GM23338 (cell line): ENCODE data around the gene GUCA1A. TPM values are rescaled to one million over a fixed set of nuclear protein-coding genes. Genes with fewer than 3 reads are reported as not detected.
A peak's percentile ranks its signal among the peaks of the same experiment; 100 is the strongest.

Experiments
- ATAC-seq: fragments of 200-7000 bp; cut with Tn5 transposase; 3 replicates; pipeline ENCODE4 v1.9.1; 2020
- DNase-seq: peaks from one replicate; pipeline ENCODE4 v3.0.0-alpha.2; 2015; ENCODE audit warnings: low spot score
- H2AFZ ChIP-seq: fragments of 200-600 bp; sonication (generic); 2 replicates; pipeline ENCODE4 v1.8.0; 2016; ENCODE audit warnings: antibody characterized with exemption, mild to moderate bottlenecking, moderate library complexity
- H3F3A ChIP-seq: fragments of 200-600 bp; sonication (generic); replicated peaks from 2 replicates; pipeline ENCODE4 v1.8.0; 2017; ENCODE audit warnings: antibody characterized with exemption, mixed run types, low read depth
- H3K27ac ChIP-seq: fragments of 200-600 bp; sonication (generic); 2 replicates; pipeline ENCODE4 v1.6.1; 2016; ENCODE audit warnings: low read depth
- H3K27me3 ChIP-seq: fragments of 200-600 bp; sonication (generic); 2 replicates; pipeline ENCODE4 v1.8.0; 2016; ENCODE audit warnings: mild to moderate bottlenecking, mixed run types, moderate library complexity; ENCODE audit not compliant: insufficient read depth
- H3K36me3 ChIP-seq: fragments of 200-600 bp; sonication (generic); 2 replicates; pipeline ENCODE4 v1.8.0; 2016; ENCODE audit warnings: mild to moderate bottlenecking; ENCODE audit not compliant: insufficient read depth
- H3K4me1 ChIP-seq: fragments of 200-600 bp; sonication (generic); 2 replicates; pipeline ENCODE4 v1.8.0; 2016; ENCODE audit warnings: mild to moderate bottlenecking, moderate library complexity; ENCODE audit not compliant: insufficient read depth
- H3K4me2 ChIP-seq: fragments of 200-600 bp; sonication (generic); 2 replicates; pipeline ENCODE4 v1.7.1; 2017; ENCODE audit warnings: mixed run types
- H3K4me3 ChIP-seq: fragments of 200-600 bp; sonication (generic); 2 replicates; pipeline ENCODE4 v1.6.1; 2016; ENCODE audit warnings: mixed run types
- H3K79me2 ChIP-seq: fragments of 200-600 bp; sonication (generic); replicated peaks from 2 replicates; pipeline ENCODE4 v1.8.0; 2017; ENCODE audit warnings: mild to moderate bottlenecking; ENCODE audit not compliant: insufficient read depth
- H3K9me2 ChIP-seq: fragments of 200-600 bp; sonication (generic); 2 replicates; pipeline ENCODE4 v1.8.0; 2017; ENCODE audit not compliant: insufficient read depth
- H4K20me1 ChIP-seq: fragments of 200-600 bp; sonication (generic); replicated peaks from 2 replicates; pipeline ENCODE4 v1.8.0; 2017; ENCODE audit warnings: mild to moderate bottlenecking; ENCODE audit not compliant: insufficient read depth
- H3K27ac Mint-ChIP-seq: 2 replicates; pipeline ENCODE4 v1.8.0; 2020; ENCODE audit warnings: inconsistent platforms, mild to moderate bottlenecking, moderate library complexity, mixed read lengths
- H3K27me3 Mint-ChIP-seq: 3 replicates; pipeline ENCODE4 v1.8.0; 2022; ENCODE audit warnings: low read depth, mild to moderate bottlenecking, moderate library complexity, mixed read lengths, inconsistent platforms; ENCODE audit not compliant: insufficient read depth, poor library complexity
- H3K36me3 Mint-ChIP-seq: 3 replicates; pipeline ENCODE4 v1.8.0; 2021; ENCODE audit warnings: low read depth, mild to moderate bottlenecking, inconsistent platforms, moderate library complexity, mixed read lengths
- H3K4me1 Mint-ChIP-seq: 3 replicates; pipeline ENCODE4 v1.8.0; 2020; ENCODE audit warnings: mild to moderate bottlenecking, inconsistent platforms, mixed read lengths
- H3K4me3 Mint-ChIP-seq: 3 replicates; pipeline ENCODE4 v1.8.0; 2021; ENCODE audit warnings: moderate library complexity, mild to moderate bottlenecking, inconsistent platforms, mixed read lengths
- H3K9me3 Mint-ChIP-seq: 3 replicates; pipeline ENCODE4 v1.8.0; 2020; ENCODE audit warnings: moderate library complexity, mild to moderate bottlenecking, inconsistent platforms, mixed read lengths
- CREB1 ChIP-seq: fragments of 250-450 bp; sonication (Bioruptor Pico); IDR thresholded peaks from 2 replicates; pipeline ENCODE4 v1.5.0; 2020; ENCODE audit warnings: low read depth, mild to moderate bottlenecking, moderate library complexity
- ETS1 ChIP-seq: IDR thresholded peaks from 2 replicates; pipeline ENCODE4 v1.6.1; 2016; ENCODE audit warnings: antibody characterized with exemption
- EZH2 ChIP-seq: fragments of 200-600 bp; sonication (generic); IDR thresholded peaks from one replicate; pipeline ENCODE4 v1.8.0; 2017; ENCODE audit warnings: antibody characterized with exemption, mild to moderate bottlenecking, low read depth; ENCODE audit not compliant: unreplicated experiment
- EZH2phosphoT487 ChIP-seq: fragments of 200-600 bp; sonication (generic); IDR thresholded peaks from one replicate; pipeline ENCODE4 v1.8.1; 2018; ENCODE audit warnings: antibody characterized with exemption; ENCODE audit not compliant: unreplicated experiment
- NANOG ChIP-seq: IDR thresholded peaks from 2 replicates; pipeline ENCODE4 v1.6.1; 2016; ENCODE audit warnings: antibody characterized with exemption, borderline replicate concordance
- POLR2AphosphoS5 ChIP-seq: IDR thresholded peaks from 2 replicates; pipeline ENCODE4 v1.6.1; 2016; ENCODE audit warnings: antibody characterized with exemption, low read depth
- REST ChIP-seq: IDR thresholded peaks from one replicate; pipeline ENCODE4 v1.6.1; 2018; ENCODE audit warnings: antibody characterized with exemption; ENCODE audit not compliant: unreplicated experiment
- STAT1 ChIP-seq: IDR thresholded peaks from one replicate; pipeline ENCODE4 v1.6.1; 2016; ENCODE audit warnings: antibody characterized with exemption; ENCODE audit not compliant: unreplicated experiment
- ZNF114 ChIP-seq: fragments of 250-450 bp; sonication (Bioruptor Pico); IDR thresholded peaks from 2 replicates; pipeline ENCODE4 v1.5.0; 2020; ENCODE audit warnings: mild to moderate bottlenecking, moderate library complexity
- ZNF462 ChIP-seq: fragments of 250-450 bp; sonication (Bioruptor Pico); IDR thresholded peaks from 2 replicates; pipeline ENCODE4 v1.5.0; 2020; ENCODE audit warnings: mild to moderate bottlenecking, moderate library complexity
- polyA plus RNA-seq: library from polyadenylated mRNA; unstranded; fragments of >200 nt; fragmentation: Nextera tagmentation; extraction: Ambion mirVana; gene quantifications from 2 replicates; pipeline ENCODE4 v1.2.1, GENCODE V29; 2016
- total RNA-seq: library from RNA; depleted of rRNA; stranded (reverse); fragments of >200 nt; shearing (Covaris generic); gene quantifications from 2 replicates; pipeline ENCODE4 v1.2.3, GENCODE V29; 2014
- TF ChIP-seq, protein P1 (sequence below), 2 experiments: fragments of 200-600 bp in 1 of 2; sonication (generic) in 1 of 2; conservative IDR thresholded peaks; 2 replicates each; pipeline versions ENCODE4 v1.5.1 to v1.6.1; 2016 to 2017; ENCODE audit warnings: antibody characterized with exemption in 2 of 2, low read depth in 2 of 2, mild to moderate bottlenecking in 2 of 2, moderate library complexity in 1 of 2

Gene GUCA1A
- total and polyA plus RNA-seq, 2 experiments from 2014 or later, result 5.2 to 10.6 TPM

DNA sequence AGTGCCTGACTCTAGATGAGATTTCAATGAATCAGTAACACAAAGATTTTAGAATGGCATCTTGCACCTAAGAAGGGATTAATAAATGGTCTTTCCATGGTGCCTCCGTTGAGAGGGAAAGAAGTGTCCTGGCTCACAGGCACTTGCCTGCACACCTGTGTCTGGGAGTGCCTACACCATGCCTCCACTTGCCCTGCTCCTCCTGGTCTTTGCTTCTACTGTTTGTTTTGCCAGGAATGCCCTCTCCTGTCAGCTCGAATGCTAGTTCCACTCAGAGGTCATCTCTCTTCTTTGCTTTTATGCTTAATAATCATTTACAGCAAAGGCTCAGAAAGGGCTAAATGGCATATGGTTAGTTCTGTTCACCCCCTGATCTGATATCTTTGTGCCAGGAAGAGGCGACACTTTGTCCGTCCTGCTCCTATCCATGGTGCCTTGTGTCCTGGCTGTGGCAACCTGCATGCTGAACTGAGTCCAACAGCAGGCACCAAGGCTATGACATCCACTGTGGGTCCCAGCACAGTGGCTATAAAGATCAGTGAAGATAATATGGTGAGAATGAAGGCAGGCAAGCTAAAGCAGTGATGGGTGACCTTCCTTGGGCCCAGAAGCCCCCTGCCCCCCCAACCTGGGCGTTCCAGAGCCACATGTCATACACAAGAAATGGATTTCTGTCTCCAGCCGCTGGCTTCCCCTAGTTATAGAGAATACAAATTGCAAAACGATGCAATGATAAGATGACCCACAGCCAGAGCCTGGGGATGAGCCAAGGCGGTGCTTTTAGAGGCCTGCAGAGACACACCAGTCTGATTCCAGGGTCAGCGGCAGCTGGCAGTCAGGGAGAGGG lies 32.2 kb upstream of the GUCA1A start (continued):
- no peak for TF ChIP-seq EZH2phosphoT487

DNA sequence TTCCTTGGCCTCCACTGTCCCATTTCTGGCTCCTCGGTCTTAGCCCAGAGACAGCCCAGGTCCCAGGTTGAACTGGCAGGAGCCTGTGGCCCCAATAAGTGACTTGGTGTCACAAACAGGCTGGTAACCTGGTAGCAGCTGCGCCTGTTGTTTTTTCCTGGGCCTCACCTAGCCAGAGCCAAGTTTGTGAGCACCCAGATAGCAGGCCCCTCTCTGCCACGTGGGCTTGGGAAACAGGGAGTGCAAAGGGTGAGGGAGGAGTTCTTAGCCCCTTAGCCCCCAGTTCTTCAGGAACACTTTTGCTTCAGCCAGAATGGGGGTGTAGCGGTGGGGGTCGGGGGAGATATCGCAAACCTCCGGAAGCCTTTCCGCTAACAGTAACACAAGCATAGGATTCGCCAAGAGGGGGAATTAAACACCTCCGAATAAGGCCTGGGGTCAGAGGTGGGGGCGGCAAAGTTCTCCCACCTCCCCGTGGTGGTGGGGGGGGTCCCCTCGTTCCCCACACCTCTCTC lies 31.5 kb upstream of the GUCA1A start:
- peaks cover 52% of the 10 kb centered on the region for H3K4me1 Mint-ChIP-seq
- Histone ChIP-seq H3K4me2 (peak overlapping the region; percentile 99), H3F3A (peaks cover 41% of the 10 kb centered on the region), H3K4me3 (peak overlapping the region; percentile 99), H4K20me1 (peaks cover 26% of the 10 kb centered on the region), H3K9me2 (no peaks in the 10 kb centered on the region), H3K27me3 (no peaks in the 10 kb centered on the region), H2AFZ (no peak overlapping the region), H3K4me1 (peaks cover 45% of the 10 kb centered on the region), H3K36me3 (peaks cover 8% of the 10 kb centered on the region; the same call in 1 of the 2 replicates), H3K27ac (no peak overlapping the region), H3K79me2 (peaks cover 55% of the 10 kb centered on the region)
- TF ChIP-seq POLR2AphosphoS5, result no peak
- TF ChIP-seq, protein P1, sequence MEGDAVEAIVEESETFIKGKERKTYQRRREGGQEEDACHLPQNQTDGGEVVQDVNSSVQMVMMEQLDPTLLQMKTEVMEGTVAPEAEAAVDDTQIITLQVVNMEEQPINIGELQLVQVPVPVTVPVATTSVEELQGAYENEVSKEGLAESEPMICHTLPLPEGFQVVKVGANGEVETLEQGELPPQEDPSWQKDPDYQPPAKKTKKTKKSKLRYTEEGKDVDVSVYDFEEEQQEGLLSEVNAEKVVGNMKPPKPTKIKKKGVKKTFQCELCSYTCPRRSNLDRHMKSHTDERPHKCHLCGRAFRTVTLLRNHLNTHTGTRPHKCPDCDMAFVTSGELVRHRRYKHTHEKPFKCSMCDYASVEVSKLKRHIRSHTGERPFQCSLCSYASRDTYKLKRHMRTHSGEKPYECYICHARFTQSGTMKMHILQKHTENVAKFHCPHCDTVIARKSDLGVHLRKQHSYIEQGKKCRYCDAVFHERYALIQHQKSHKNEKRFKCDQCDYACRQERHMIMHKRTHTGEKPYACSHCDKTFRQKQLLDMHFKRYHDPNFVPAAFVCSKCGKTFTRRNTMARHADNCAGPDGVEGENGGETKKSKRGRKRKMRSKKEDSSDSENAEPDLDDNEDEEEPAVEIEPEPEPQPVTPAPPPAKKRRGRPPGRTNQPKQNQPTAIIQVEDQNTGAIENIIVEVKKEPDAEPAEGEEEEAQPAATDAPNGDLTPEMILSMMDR (conservative IDR thresholded peaks at IDR 0.05; ENCODE audit: low read depth in 2 of 2), result no peak
- TF ChIP-seq STAT1, result no peak
- no peak for TF ChIP-seq EZH2
- no peak for TF ChIP-seq ETS1
- TF ChIP-seq CREB1 (CRISPR knock-in tag), result no peak
- TF ChIP-seq ZNF462 (CRISPR knock-in tag), result no peak
- TF ChIP-seq ZNF114 (CRISPR knock-in tag), result no peak
- TF ChIP-seq NANOG, result no peak
- TF ChIP-seq REST, result no peak
- no peak overlapping the region for H3K27ac Mint-ChIP-seq
- ATAC-seq (no peak), DNase-seq (no peak)
- H3K27me3 Mint-ChIP-seq, result peaks cover 28% of the 10 kb centered on the region
- peaks cover 11% of the 10 kb centered on the region; the same call in 2 of the 3 replicates for H3K36me3 Mint-ChIP-seq
- H3K9me3 Mint-ChIP-seq, result no peaks in the 10 kb centered on the region
- H3K4me3 Mint-ChIP-seq, result peak overlapping the region; percentile 76
